ENCODE measurements around the gene AGPAT4. TPM values are rescaled to one million over a fixed set of nuclear protein-coding genes. Genes with fewer than 3 reads are reported as not detected.
A peak's percentile ranks its signal among the peaks of the same experiment; 100 is the strongest.

AGPAT4 gene
- total RNA-seq, 1 donor from 2014 or later, result 19.7 TPM

GRCh38 chr6:161140554-161140875 is 133.3 kb downstream of the AGPAT4 start:
- no peaks in the 10 kb centered on the region for H3K27me3 ChIP-seq (ENCODE audit: low read depth)
- H3K9me3 ChIP-seq, result no peaks in the 10 kb centered on the region
- peaks cover 28% of the 10 kb centered on the region for H3K36me3 ChIP-seq
- TF ChIP-seq CTCF (IDR thresholded peaks at IDR 0.05), result no peak
- intact Hi-C loops (cut with DNase I), result no loop called here
- H3K4me1 ChIP-seq, result no peaks in the 10 kb centered on the region
- ATAC-seq (no peak), DNase-seq (no peak)
- no peak overlapping the region for H3K27ac ChIP-seq
- no peak overlapping the region for H3K4me3 ChIP-seq

GRCh38 chr6:161139766-161140553 is 133.9 kb downstream of the AGPAT4 start:
- peaks cover 32% of the 10 kb centered on the region for H3K36me3 ChIP-seq
- H3K27ac ChIP-seq, result no peak overlapping the region
- no peaks in the 10 kb centered on the region for H3K4me1 ChIP-seq
- no peak overlapping the region for H3K4me3 ChIP-seq
- TF ChIP-seq CTCF (IDR thresholded peaks at IDR 0.05), result no peak
- intact Hi-C loops (cut with DNase I), result no loop called here
- no peaks in the 10 kb centered on the region for H3K9me3 ChIP-seq
- peak in 1 of 2 donors; percentile 12 for ATAC-seq
- H3K27me3 ChIP-seq (ENCODE audit: low read depth), result no peaks in the 10 kb centered on the region
- DNase-seq, result no peak

GRCh38 chr6:161139304-161139765 is 134.5 kb downstream of the AGPAT4 start:
- H3K27me3 ChIP-seq (ENCODE audit: low read depth), result no peaks in the 10 kb centered on the region
- H3K36me3 ChIP-seq, result peaks cover 33% of the 10 kb centered on the region
- intact Hi-C loops (cut with DNase I), result no loop called here
- H3K27ac ChIP-seq, result no peak overlapping the region
- no peak for TF ChIP-seq CTCF (IDR thresholded peaks at IDR 0.05)
- H3K4me1 ChIP-seq, result no peaks in the 10 kb centered on the region
- H3K4me3 ChIP-seq, result no peak overlapping the region
- ATAC-seq, result no peak
- no peaks in the 10 kb centered on the region for H3K9me3 ChIP-seq
- no peak for DNase-seq

- no peak for TF ChIP-seq CTCF (IDR thresholded peaks at IDR 0.05)
- Histone ChIP-seq H3K27me3 (ENCODE audit: low read depth) (no peaks in the 10 kb centered on the region), H3K27ac (no peak overlapping the region), H3K4me3 (no peak overlapping the region), H3K4me1 (no peaks in the 10 kb centered on the region), H3K36me3 (peaks cover 33% of the 10 kb centered on the region), H3K9me3 (no peaks in the 10 kb centered on the region)
- intact Hi-C loops (cut with DNase I), result no loop called here
- ATAC-seq, result no peak
- no peak for DNase-seq
These were observed 135.1 kb downstream of the AGPAT4 start for GRCh38 chr6:161138543-161139303.

- intact Hi-C loops (cut with DNase I), result no loop called here
- no peak for TF ChIP-seq CTCF (IDR thresholded peaks at IDR 0.05)
- Histone ChIP-seq H3K4me3 (no peak overlapping the region), H3K9me3 (no peaks in the 10 kb centered on the region), H3K27ac (no peak overlapping the region), H3K4me1 (no peaks in the 10 kb centered on the region), H3K36me3 (peaks cover 33% of the 10 kb centered on the region), H3K27me3 (ENCODE audit: low read depth) (no peaks in the 10 kb centered on the region)
- DNase-seq, result no peak
- ATAC-seq, result no peak
These were observed 135.9 kb downstream of the AGPAT4 start for GRCh38 chr6:161137839-161138542.
